ENCODE measurements around the gene ZMAT1. TPM values are rescaled to one million over a fixed set of nuclear protein-coding genes. Genes with fewer than 3 reads are reported as not detected.
A peak's percentile ranks its signal among the peaks of the same experiment; 100 is the strongest.

The ZMAT1 gene
- total RNA-seq, 2 donors from 2014 or later = 12.5 to 18.8 TPM

- Histone ChIP-seq H3K27me3 (no peaks in the 10 kb centered on the region), H3K36me3 (replicated peaks in 1 of 2; ENCODE audit: insufficient read depth in 1 of 2, low read depth in 2 of 2) (no peaks in the 10 kb centered on the region), H3K27ac (no peak overlapping the region), H3K9me3 (no peaks in the 10 kb centered on the region), H3K4me1 (no peaks in the 10 kb centered on the region), H3K4me3 (no peak overlapping the region)
- intact Hi-C loops (cut with DNase I) = no loop called here
- DNase-seq (no peak), ATAC-seq (no peak)
- WGBS, 2 donors = 81 to 87% methylated on average over 5 of the region's 5 CpGs
- TF ChIP-seq CTCF (IDR thresholded peaks at IDR 0.05) = no peak
- no peak for TF ChIP-seq POLR2A (IDR thresholded peaks at IDR 0.05)
Measured at GRCh38 chrX:101925733-101926132, 6.1 kb downstream of the ZMAT1 start.

- H3K4me1 ChIP-seq = no peaks in the 10 kb centered on the region
- intact Hi-C loops (cut with DNase I) = no loop called here
- no peak for ATAC-seq
- no peaks in the 10 kb centered on the region for H3K36me3 ChIP-seq (replicated peaks in 1 of 2; ENCODE audit: insufficient read depth in 1 of 2, low read depth in 2 of 2)
- H3K27me3 ChIP-seq = no peaks in the 10 kb centered on the region
- 58 to 64% methylated on average over 1 of the region's 1 CpG for WGBS, 2 donors
- no peak for DNase-seq
- no peak overlapping the region for H3K4me3 ChIP-seq
- H3K9me3 ChIP-seq = no peaks in the 10 kb centered on the region
- H3K27ac ChIP-seq = no peak overlapping the region
- TF ChIP-seq POLR2A (IDR thresholded peaks at IDR 0.05) = no peak
- TF ChIP-seq CTCF (IDR thresholded peaks at IDR 0.05) = no peak
Measured at GRCh38 chrX:101918751-101919150, 13.1 kb downstream of the ZMAT1 start.

- H3K27ac ChIP-seq = no peak overlapping the region
- no peaks in the 10 kb centered on the region for H3K36me3 ChIP-seq (replicated peaks in 1 of 2; ENCODE audit: insufficient read depth in 1 of 2, low read depth in 2 of 2)
- 87% methylated on average over 3 of the region's 5 CpGs; no CpG with 5 or more reads in 1 of the 2 donors for WGBS, 2 donors
- no peaks in the 10 kb centered on the region for H3K9me3 ChIP-seq
- intact Hi-C loops (cut with DNase I) = no loop called here
- DNase-seq (peak; percentile 13 to 55 (median 34)), ATAC-seq (no peak)
- H3K4me1 ChIP-seq = no peaks in the 10 kb centered on the region
- H3K27me3 ChIP-seq = no peaks in the 10 kb centered on the region
- TF ChIP-seq CTCF (IDR thresholded peaks at IDR 0.05) (no peak), POLR2A (IDR thresholded peaks at IDR 0.05) (no peak)
- H3K4me3 ChIP-seq = no peak overlapping the region
Measured at GRCh38 chrX:101906136-101906796, 25.6 kb downstream of the ZMAT1 start.

- Histone ChIP-seq H3K27me3 (no peaks in the 10 kb centered on the region), H3K9me3 (no peaks in the 10 kb centered on the region), H3K27ac (no peak overlapping the region), H3K4me1 (no peaks in the 10 kb centered on the region), H3K36me3 (replicated peaks in 1 of 2; ENCODE audit: insufficient read depth in 1 of 2, low read depth in 2 of 2) (no peaks in the 10 kb centered on the region), H3K4me3 (no peak overlapping the region)
- TF ChIP-seq POLR2A (IDR thresholded peaks at IDR 0.05) (no peak), CTCF (IDR thresholded peaks at IDR 0.05) (no peak)
- 70 to 92% methylated on average over 1 of the region's 1 CpG for WGBS, 2 donors
- intact Hi-C loops (cut with DNase I) = no loop called here
- DNase-seq = no peak
- ATAC-seq = no peak
Measured at GRCh38 chrX:101904996-101905395, 26.8 kb downstream of the ZMAT1 start.

Small RNA genes lying within 50 kb of the gene (small RNA-seq; reads per million reads assigned to genes)
- not detected for gene RNU6-345P

Other genes starting within 250 kb of the ZMAT1 start
- gene TCEAL2, start 193.7 kb upstream of the ZMAT1 start, total RNA-seq = 1 to 10 TPM; 1.3 to 2.3 TPM
- not detected for gene TCEAL6, start 210.5 kb upstream of the ZMAT1 start, total RNA-seq
- gene BEX5, start 223.9 kb upstream of the ZMAT1 start, total RNA-seq = 1 to 10 TPM; 4.3 to 7.0 TPM